ENCODE data around the gene CUTA.

The CUTA gene

DNA sequence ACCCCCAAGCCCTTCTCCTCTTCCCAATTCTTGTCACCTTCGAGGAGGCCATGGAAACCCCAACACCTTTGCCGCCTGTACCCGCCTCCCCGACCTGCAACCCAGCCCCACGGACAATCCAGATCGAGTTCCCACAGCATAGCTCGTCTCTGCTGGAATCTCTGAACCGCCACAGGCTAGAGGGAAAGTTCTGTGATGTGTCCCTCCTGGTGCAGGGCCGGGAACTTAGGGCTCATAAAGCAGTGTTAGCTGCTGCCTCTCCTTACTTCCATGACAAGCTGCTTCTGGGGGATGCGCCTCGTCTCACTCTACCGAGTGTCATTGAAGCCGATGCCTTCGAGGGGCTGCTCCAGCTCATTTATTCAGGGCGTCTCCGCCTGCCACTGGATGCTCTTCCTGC is 37.1 kb upstream of the CUTA start:
- no peak for DNase-seq (ENCODE audit: low spot score)
- Histone ChIP-seq H3K27ac (peak overlapping the region in 1 of 2 donors; percentile 27), H3K4me3 (peak overlapping the region; percentile 89)
- TF ChIP-seq, protein P1, sequence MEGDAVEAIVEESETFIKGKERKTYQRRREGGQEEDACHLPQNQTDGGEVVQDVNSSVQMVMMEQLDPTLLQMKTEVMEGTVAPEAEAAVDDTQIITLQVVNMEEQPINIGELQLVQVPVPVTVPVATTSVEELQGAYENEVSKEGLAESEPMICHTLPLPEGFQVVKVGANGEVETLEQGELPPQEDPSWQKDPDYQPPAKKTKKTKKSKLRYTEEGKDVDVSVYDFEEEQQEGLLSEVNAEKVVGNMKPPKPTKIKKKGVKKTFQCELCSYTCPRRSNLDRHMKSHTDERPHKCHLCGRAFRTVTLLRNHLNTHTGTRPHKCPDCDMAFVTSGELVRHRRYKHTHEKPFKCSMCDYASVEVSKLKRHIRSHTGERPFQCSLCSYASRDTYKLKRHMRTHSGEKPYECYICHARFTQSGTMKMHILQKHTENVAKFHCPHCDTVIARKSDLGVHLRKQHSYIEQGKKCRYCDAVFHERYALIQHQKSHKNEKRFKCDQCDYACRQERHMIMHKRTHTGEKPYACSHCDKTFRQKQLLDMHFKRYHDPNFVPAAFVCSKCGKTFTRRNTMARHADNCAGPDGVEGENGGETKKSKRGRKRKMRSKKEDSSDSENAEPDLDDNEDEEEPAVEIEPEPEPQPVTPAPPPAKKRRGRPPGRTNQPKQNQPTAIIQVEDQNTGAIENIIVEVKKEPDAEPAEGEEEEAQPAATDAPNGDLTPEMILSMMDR (IDR thresholded peaks at IDR 0.05), result no peak

DNA sequence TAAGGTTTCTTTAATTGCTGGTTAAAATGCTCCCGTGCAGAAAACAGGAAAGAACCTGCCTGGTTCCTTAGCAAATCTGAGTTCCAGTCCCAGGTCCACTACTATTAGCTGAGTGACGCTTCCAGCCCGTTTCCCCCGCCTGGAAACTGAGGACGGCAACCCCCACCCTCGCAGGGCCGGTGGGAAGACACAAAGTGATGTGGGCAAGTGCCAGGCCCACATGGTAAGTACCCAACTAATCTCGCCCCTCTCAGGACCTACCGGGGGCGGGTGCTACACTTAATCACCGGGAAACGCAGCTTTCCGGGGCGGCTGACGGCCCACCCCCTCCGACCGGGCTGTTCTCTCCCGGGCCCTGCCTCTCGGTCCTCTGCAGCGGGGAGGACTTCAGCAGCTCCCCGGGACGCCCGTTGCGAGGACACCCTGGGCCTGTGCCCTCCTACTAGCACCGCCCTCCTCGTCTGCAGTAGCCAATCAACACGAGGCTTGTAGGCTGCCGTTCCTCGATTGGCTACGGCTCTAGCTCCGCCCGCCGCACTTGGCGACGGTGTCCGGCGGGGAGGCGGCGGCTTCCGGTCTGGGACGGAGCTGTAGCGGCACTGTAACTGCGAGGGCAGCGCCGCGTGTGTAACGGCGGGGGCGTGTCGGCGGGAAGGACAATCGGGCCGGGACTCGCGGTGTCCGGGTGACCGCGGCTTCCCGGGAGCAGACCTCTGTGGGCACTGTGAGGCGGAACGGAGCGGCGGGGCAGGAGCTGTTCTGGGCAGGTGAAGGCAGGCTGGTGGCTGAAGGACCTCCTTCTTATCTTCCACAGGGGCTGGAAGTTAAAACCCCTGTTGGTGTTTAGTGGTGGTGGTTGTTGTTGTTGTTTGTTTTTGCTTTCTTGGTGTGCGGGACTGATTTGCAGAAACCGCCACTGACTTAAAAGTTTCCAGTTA is 36.4 kb upstream of the CUTA start, which contains the start of gene ZBTB9:
Gene ZBTB9 (plus strand): TSS at position 568 of the 938 bp plus-strand sequence. CDS start 525 bp downstream, outside the sequence.
- TF ChIP-seq, protein P1 (IDR thresholded peaks at IDR 0.05), result no peak
- H3K4me3 ChIP-seq, result peak within 1 kb of the TSS; percentile 89
- DNase-seq (ENCODE audit: low spot score), result peak; percentile 97
- H3K27ac ChIP-seq, result peak within 1 kb of the TSS; percentile 46 to 89

DNA sequence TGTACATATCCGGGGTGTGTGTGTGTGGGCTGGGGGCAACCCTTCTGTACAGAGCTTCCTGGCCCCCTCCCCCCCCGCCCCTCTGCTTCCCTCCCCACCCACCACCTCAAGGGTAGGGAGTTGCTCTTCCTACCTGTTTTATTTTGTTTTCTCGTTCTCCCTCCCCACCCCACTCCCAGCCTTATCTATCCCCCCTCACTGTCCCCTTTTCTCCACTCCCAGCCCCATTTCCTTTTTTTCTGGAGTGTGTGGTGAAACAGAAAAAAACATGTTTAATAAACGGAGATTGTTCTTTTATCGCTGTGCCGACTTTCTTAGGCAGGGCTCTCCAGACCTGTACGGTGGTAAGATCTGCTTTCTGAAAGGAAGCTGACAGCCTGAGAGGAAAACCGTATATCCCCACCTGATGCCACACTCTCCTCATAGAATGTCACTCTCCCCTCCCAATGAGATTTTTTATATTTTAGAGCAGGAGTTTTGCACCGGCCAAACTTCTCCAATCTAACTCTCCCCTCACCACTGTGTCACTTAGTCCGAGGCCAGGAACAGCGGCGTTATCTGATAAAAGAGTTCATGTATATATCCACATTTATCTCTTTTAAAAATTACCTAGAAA is 35.6 kb upstream of the CUTA start:
- Histone ChIP-seq H3K27ac (peak overlapping the region in 1 of 2 donors; percentile 46), H3K4me3 (peak overlapping the region; percentile 89)
- TF ChIP-seq, protein P1 (IDR thresholded peaks at IDR 0.05), result no peak
- DNase-seq (ENCODE audit: low spot score), result no peak

DNA sequence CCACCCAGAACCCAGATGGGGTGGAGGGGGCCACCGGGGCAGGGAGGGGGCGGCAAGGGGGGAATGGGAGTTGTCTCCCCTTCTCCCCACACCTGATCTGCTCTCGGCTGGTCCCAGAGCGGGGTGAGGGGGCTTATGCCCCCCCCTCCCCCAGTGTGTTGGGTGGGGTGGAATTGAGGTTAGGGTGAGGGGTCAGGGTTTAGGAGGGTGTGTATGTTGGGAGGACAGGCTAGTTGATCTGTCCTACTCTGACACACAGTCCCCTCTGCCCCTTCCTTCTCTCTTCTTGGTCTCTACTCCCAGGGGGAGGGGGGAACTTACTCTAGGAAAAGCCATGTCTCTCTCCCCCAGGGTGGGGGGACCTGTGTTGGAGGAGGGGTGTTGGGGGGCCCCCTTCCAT is 34.6 kb upstream of the CUTA start:
- no peak overlapping the region for H3K4me3 ChIP-seq
- TF ChIP-seq, protein P1 (IDR thresholded peaks at IDR 0.05), result no peak
- H3K27ac ChIP-seq, result no peak overlapping the region
- DNase-seq (ENCODE audit: low spot score), result no peak

DNA sequence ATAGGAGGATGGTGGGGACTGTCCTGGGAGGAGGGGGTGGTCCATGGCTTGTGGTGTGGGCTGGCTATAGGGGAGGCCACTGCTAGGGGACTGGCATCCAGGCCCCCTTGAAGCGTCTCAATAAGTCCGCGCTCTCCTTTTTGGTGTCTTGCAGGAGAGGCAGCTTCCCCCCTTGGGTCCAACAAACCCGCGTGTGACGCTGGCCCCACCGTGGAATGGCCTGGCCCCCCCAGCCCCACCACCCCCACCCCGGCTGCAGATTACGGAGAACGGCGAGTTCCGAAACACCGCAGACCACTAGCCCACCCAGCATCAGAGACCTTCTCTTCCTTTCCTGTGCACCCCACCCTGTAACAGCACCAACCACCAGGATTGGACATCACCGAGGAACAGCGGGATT is 33.7 kb upstream of the CUTA start:
- TF ChIP-seq, protein P1 (IDR thresholded peaks at IDR 0.05), result no peak
- Histone ChIP-seq H3K4me3 (no peak overlapping the region), H3K27ac (no peak overlapping the region)
- DNase-seq (ENCODE audit: low spot score), result no peak

DNA sequence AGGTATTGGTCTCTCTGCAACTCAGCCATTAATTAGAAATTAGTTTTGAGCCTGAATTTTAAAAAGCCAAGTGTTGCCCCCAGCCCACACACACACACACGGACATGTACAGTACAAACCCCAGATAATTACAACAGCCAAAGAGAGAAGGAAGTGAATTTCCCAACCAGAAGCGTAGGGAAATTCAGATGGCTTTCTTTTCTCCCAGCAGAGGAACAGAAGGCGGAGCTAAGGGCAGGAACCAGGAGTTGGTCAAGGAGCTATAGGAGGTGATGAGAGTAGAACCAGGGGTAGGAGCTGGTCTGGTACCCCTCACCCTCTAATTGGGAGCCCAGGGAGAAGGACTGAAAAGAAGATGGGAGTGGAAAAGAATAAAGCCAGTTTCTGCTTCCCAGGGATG is 32.5 kb upstream of the CUTA start:
- Histone ChIP-seq H3K27ac (no peak overlapping the region), H3K4me3 (no peak overlapping the region)
- TF ChIP-seq, protein P1 (IDR thresholded peaks at IDR 0.05), result no peak
- no peak for DNase-seq (ENCODE audit: low spot score)

Measured in coronary artery (tissue), 2 donors.